Stimulated activated CD8-positive, alpha-beta memory T cell treated with anti-CD3 and anti-CD28 coated beads, Interleukin-7, amount 100 ng/mL, for 1 hour (primary cell): ENCODE data around the gene LTBP2.

Source experiments
- DNase-seq, 2 donors: peaks; one replicate each; pipeline ENCODE4 v3.0.0-alpha.2; 2020; ENCODE audit warnings: low read depth in 2 of 2

The LTBP2 gene

DNA sequence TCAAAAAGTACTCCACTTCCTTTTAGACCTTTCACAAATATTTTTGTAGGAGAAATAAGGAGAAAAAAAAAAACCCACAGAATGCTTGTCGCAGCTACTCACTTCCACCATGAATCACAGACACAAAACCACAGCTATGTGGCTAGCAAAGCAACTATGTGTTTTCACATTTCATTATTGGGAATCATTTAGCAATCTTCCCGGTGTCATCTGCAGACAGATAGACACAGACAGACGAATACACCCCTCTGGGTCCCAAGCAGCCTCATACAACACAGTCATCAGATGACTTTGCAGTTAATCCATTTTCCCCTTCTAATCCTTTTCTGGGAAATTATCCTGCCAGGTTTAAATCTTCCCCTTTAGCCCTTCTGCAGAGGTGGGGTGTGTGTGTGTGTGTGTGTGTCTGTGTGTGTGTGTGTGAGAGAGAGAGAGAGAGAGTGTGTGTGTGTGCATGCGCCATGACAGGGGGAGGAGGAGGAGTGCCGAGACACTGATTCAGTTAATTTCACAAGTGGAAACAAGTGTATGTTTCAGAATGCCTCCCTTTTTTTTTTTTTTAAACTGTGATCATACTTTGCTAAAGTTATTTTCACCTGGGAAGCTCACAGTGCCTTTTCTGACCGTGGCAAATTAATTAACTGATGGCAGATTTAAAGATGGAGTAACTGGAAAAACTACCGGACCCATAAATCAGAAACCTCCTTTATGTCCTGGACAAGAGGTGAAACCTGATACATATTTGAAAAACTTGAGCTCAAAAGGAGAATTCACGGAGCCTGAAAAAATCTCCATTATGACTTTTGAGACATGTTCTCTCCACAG, 39.9 kb downstream of the LTBP2 start:
- no peak for DNase-seq

DNA sequence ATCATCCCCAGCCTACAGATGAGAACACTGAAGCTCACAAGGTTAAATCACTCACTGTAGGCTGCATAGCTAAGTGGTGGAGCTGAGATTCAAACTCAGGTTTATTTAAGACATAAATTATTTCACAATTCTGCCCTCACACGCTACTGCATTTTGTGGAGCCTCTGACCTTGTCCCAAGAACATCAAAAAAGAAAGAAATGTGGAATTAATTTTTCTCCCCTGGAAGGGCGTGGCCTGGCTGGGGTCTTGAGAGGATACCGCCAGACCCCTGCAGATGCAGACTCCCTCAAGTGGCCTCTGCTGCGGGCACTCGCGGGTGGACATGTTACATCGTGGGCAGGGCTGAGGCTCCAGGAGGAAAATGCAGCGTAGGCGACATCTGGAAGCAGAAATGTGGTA, 40.6 kb downstream of the LTBP2 start:
- DNase-seq, result no peak

DNA sequence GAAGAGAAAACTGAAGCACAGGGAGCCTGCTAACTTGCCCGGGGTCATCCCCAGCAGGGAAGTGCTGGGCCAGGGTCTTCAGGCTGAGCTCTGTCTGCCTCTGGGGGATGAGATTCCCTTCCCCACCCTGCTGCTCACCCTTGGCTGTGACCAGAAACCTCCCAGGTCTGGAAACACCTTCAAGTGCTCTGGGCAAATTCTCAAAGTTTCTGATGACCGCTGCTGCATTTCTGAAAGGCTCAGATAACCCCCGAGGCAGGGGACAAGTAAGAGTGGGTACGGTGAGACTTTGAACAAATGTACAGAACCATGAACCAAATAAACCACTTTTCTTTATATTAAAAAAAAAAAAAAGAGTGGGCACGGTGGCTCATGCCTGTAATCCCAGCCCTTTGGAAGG, 41.3 kb downstream of the LTBP2 start:
- DNase-seq, result no peak

DNA sequence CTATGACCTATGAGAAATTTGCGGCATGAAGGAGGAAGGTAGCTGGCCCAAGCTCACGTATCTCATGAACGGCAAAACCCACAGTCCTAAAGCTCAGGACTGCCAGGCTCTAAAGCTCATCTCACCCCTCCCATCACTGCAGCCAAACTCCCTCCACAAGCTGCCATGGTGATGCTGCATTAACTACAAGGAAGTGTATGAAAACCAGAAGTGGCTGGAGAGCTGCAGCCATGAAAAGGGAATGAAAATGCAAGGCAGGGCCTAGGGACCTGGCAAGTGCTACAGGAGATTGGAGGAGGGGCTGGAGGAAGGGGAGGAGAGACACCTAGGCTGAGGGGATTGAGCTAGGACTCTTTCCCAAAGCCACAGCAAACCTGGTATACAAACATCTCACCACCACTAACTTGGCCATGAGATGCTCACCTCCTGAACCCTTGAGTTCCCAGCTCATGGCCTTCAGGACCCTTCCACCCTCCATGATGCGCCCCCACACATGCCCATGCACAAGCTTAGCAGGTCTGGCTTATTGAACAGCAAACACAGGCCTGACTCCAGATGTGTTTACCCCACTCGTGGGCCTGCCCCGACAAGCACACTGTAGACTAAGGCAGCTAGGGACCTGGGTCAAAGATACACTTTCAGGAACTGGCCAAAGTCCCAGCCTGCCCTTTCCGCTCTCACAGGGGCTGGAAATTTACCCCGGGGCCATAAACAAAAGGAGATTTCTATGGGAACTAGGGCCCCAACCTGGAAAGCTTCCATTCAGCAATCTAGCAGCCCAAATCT, 42.0 kb downstream of the LTBP2 start:
- no peak for DNase-seq

DNA sequence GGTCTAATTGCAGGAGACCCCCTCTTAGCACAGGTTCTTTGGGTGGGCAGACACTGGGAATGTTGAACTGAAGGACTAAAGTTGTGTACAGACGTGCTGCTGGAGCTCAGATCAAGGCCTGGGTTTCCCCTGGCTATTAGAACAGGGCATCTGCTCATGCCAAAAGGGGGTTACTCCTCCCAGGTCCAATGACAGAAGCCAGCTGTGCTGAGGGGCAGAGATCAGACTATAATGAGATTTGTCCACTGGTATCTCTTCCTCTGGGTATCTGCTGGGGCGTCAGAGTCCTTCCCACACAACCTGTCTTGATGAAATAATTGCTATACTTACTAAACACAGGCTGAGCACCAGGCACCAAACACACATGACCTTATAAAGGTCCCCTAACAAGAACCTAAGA, 42.6 kb downstream of the LTBP2 start:
- no peak for DNase-seq

DNA sequence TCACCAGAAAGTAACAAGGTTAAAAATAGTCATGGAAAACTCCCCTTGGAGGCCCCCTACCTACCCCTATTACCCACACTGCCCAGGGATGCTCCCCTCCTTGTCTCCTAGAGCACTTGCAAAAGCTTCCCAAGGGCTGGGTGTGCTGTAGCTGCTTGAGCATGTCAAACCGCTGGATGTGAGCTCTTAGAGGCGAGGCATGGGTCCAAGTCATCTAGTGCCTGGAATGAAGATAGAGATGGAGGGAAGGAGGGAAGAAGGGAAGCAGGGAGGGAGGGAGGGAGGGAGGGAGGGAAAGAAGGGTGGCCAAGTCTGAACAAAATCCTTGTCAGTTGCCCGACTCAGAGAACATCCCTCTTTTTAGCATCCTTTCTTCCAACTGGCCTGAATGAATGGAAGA, 43.1 kb downstream of the LTBP2 start:
- no peak for DNase-seq

DNA sequence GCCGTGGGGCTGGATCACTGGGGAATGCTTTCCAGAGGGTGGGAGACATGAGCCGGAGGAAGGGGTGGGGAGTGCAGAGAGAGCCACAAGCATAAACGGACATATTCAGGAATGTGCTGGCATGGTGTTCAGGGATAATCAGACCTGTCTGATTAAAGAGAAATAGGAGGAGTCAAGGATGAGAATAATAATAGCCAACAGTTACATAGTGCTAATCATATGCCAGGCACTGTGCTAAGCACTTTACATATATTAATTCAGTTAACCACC, 43.7 kb downstream of the LTBP2 start:
- no peak for DNase-seq

DNA sequence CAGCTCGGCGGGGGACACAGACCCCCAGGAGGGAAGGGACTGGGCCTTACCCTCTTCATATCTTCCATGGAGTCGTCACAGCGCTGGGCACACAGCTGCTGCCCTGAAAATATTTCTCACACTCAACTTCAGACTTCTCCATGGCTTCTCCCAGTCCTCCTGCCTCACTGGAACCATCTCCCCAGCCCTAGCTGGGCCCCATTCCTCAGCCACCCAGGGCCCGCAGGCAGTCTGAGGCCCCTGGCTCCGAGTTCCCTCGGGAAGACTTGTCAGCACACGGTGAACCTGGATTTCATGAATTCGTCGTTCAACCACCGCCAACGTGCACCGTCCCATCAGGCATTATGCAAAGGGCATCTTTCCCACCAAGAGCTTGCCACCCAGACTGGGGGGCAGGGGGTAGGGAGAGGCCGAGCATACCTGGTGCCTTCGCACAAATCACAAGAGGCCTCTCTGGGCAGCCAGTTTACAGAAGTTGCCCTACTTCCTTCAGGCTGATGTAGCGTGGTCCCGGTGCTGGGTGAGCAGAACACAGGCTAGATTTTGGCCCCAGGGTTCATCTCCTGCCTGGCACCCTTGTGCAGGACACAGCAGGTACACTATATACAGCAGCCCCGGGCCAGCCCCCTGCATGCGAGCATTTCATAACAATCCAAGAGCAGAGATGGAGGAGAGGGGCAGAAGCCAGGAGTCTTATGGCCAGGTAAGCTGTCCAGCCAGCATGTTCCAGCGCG, 44.2 kb downstream of the LTBP2 start:
- DNase-seq, result no peak

DNA sequence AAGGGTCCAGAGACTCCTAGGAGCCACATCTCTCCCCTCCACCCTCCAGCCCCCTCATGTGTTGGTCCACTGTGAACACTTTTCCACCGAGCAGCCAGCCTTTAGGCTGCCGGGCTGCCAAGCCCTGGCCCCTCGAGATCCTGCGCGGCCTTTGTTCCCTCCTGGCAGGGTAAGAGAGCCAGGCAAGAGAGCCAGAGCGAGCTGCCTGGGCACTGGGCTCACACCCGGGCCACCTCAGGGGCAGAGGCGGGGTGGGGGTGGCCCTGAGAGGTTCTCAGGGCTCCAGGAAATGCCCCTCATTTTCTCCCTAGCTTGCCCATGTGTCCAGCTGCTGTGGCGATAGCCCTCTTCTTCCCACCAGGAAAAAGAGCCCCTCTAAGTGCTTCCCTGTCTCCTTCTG, 44.8 kb downstream of the LTBP2 start:
- DNase-seq, result no peak

DNA sequence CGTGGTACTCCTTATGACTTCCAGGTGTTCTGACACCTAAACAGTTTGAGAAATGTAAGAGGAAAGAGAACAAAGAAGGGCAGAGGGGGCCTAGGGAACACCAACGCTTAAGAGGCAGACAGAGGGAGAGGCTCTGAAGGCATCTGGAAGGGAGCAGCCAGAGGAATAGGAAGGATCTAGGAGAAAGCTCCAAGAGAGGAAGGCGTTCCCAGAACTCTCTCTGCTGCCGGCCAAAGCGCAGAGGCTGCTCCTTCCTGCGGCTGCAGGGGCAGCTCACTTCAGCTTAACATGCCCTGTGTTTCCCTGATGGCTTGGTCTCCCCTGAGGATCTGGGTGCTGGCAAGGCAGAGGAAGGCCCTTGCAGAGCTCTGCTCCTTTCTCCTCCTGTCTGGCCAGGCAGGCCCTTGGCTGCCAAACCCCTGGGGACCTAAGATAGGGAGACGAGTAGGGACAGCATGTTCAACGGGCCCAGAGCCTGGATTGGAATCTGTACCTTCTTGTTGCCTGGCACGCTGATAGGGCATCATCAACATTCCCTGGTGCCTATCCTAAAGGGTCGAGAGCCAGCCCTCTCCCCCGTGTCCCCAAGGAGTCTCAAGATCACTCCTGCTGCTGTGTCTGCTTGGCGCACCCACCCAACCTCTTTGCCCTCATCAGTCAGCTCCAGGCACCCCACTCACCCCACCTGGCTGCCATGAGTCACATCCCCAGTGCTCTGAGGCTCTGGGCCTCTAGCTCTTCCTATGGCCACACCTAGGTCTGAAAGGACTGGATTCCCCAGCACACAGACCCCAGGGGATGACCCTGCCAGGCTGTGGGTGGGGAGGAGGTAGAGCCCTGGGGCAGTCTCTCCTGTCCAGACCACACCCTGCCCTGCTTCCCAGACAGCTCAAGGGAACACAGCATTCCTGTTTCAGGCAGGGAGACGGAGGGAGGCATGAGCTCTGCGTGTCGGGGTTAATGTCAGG, 45.6 kb downstream of the LTBP2 start:
- no peak for DNase-seq

DNA sequence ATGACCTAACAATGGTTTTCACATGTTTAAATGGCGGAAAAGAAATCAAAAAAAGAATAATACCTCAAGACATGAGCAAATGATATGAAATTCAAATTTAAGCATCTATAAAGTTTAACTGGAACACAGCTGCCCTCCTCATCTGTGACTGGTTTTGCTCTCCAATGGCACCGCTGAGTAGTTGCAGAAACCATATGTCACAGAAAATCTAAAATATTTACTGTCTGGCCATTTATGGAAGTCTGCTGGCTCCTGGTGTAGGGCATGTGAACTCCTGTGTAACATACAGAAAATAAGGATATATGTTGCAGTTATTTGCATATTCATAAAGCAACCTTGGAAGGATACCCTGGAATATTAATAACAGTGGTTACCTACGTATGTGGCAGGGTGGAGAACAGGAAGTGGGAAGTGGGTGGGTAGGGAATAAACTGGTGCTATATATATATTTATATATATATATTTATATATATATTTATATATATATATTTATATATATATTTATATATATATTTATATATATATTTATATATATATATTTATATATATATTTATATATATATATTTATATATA, 48.4 kb downstream of the LTBP2 start:
- no peak for DNase-seq

DNA sequence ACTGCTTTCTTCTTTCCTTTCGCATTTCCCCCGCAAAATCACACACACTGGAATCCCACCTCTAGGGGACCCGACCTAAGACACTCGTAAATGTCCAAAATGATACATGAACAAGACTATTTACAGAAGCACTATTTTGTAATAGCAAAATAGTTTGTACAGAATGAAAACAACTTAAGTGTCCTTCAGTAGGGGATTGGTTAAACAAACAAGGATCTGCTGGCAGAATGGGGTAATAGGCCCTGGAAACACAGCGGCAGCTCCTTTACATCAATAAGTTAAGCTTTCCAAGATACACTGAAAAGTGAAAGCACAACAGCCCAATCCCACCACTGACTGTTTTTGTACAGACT, 48.8 kb downstream of the LTBP2 start:
- DNase-seq, result no peak

DNA sequence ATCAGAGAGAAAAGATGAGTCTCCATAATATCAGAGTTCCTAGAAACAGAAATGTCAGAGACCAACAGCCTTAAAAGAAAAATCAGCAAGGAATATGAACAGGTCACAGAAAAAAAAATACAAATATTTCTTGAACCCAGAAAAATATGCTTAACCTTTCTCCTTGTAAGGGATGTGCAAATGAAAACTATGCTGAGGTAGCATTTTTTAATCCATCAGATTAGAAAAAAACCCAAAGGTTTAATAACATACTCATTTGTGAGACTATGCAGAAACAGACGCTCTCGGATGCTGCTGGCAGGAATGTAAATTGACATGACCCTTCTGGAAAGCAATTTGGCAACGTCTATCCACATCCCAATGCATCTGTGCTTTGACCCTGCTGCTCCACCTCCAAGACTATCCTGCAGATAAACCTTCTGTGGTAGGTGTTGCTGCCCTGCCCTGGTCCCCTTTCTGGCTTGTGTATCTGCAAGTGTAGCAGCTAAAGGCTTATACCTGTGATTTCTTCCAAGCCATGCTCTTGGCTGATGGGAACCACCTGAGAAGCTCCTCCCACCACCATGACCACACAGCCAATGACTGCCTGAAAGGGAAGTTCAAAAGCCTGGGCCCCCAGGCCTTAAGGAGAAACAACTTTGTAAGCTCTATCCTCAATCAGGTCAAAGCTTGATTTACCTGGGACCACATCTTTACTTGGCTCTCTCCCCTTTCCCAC, 49.4 kb downstream of the LTBP2 start:
- DNase-seq, result no peak

DNA sequence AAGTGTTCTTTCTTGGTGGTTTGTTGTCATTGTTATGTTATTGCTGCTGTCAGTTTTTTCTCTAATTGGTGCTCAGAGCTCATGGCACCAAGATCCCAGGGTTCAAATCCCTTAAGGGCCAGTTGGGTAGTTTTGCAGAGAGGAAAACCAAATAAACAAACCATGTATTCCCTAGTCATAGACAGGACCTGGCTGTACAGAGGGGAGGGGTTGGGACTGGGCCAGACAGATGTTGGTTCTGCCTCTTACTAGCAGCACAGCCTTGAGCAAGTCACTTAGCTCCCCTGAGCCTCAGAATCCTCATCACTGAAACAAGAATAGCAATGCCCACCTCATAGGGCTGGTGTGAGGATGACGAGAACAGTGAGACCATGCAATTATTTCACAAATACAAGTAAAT, 53.4 kb downstream of the LTBP2 start:
- DNase-seq, result no peak

DNA sequence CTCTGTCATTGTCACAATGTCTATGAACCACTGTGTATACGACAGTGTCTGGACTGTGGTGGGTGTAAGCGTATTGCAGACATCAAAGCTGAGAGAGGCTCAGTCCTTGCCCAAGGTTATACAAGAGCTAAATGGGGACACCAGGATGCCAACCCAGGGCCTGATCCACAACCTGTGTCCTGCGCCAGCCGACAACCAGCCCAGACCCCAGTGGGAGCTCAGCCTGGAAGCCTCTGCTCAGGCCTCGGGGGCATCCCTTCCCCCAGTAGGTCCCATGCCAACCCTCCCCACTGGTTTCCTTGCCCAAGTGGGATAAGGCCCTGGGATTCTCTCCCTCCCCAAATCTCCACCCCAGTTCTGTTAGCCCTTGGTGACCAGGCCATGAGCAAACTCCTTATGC, 54.3 kb downstream of the LTBP2 start:
- DNase-seq, result no peak

DNA sequence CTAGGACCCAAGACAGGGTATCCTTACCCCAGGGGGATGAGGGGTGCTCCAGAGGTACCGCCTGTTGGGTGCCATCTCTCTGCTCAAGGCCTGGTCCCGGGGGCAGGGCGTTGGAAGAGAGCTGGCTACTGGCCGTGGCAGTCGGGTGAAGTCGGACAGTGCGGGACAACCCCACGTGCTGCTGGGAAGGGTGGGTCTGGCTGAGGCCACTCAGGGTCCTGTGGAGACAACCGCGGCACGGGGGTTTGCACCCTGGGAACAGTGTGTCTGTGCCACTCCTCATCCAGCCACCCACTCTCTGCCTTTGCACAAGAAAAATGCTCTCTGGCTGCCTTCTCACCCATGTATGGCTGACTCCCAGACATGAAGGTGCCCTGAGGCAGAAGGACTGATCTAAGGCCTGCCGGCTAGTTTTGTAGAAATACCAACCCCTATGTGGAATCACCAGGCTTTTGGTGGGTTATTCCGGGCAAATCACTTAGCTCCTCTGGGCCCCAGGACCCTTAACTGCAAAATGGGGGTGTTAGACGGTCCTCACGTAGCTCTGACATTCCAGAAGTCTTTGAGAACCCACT, 56.5 kb downstream of the LTBP2 start:
- DNase-seq, result no peak

DNA sequence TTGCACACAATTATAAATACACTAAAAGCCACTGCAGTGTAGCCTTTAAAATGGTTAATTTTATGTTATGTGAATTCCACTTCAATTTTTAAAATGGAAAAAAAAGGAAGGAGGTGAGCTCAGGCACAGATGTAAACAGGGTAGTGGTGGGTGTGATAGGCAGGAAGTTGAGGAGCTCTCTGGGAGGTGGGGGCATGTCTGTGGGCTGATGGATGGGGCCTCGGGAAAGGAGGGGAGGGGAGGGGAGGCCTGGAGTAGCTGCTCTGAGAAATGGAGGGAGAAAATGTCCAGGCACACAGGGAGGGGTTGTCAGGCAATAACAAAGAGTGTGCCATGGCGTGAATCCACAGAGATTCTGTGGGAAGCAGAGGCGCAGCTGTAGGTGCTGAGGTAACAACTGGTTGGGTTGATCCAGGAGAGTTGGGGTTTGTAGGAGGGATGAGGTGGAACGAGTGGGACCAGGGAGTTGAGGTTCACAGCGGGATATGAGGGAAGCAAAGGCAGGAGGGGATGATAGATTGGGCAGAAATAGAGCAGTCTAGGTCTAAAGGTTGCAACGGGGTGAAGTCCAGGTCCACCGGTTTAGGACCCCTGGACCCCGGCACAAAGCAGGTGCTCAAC, 57.2 kb downstream of the LTBP2 start:
- DNase-seq, result no peak

DNA sequence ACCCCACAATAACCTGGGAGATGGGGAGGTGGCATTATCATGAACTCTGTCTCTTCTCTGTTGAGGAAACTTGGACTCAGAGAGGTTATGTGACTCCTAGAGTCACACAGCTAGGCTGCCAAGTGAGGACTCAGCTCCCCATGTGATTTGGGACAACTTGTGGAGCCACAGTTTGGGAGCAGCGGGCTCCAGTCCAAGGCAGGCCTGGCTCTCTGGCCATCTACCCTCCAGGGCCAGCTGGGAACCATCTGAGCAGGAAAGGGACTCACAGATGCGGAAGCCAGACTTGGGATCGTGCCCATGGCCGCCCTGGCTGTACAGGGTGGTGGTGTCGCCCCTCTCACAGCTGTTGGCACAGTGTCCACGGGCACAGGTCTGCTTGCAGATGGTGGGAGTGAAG, 59.4 kb downstream of the LTBP2 start:
- DNase-seq, result no peak

DNA sequence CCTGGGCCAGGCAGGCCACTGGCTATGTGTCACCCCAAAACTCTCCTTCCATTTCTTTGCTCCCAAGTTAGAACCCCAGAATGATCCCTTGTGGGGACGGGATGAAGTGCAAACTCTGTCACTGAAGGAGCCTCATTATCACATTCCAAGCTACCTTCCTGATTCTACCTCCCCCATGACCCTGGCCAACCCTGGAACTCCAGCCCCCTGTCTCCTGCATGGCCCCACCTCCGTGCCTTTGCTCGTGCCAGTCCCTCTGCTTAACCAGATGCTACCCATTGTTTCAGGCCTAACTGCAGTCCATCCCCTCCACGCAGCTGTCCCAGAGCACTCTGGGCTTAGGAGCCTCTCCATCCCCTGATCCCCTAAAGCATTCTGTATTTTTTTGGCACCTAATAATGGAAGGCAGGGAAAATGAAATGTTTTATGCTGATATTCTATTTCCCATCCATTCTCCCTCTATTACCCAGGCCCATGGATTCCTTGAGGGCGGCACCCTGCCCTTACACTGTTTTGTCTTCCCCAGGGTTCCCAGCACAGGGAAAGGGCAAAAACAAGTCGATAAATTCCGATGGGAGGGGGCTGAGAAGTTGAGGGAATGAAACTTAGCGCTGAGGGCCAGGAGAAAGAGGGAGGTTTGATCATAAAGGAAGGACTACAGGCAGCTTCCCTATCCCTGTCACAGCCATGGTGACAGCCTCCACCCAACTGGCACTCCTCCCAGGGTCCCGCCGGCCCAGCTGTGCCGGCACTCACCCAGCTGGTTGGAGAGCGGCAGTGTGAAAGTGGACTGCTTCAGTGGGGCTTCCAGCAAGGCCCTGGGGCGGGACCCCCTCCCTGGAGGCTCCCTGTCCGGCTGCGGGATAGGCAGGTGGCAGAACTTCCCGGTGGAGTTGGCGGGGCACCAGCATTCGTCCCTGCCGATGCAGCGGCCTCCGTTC, 60.3 kb downstream of the LTBP2 start:
- DNase-seq, result no peak
